Stimulated activated CD8-positive, alpha-beta memory T cell treated with anti-CD3 and anti-CD28 coated beads, Interleukin-12 subunit alpha, Interleukin-12 subunit beta, amount 100 ng/mL, for 24 hours (primary cell): Measurements from ENCODE around the gene TSPEAR.

Source experiments
- DNase-seq: peaks from one replicate; pipeline ENCODE4 v3.0.0-alpha.2; 2020; ENCODE audit errors: extremely low read depth

The TSPEAR gene

DNA sequence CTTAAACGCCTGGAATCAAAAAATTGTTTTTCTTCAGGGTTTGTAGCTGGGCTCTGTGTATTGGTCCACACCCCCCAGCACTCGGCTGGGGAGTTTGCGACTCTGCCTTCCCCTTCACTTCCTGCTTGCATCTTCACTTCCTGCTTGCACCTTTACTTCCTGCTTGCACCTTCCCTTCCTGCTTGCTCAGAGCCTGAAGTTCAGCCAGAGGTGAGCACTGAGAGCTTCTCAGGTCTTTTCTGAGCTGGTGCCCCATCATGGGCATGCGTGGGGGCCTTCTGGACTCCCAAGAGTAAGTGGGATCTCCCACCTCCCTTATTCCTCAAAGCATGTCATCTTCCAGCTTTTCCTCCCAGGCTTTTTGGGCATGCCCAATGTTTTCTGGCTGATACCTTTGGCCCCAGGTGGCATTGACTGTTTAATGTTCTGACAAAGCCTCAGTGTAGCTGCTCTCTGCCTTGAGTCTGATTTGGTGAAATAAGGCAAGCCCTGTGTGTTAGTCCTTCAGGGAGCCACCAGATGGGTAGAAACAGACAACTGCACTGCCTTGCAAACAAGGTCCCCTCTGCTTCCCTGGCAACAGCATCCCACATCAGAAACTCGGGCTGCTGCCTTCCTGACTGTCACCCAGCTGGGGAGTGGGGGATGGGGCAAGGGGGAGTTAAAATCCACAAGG, 163.6 kb downstream of the TSPEAR start:
- DNase-seq = no peak

DNA sequence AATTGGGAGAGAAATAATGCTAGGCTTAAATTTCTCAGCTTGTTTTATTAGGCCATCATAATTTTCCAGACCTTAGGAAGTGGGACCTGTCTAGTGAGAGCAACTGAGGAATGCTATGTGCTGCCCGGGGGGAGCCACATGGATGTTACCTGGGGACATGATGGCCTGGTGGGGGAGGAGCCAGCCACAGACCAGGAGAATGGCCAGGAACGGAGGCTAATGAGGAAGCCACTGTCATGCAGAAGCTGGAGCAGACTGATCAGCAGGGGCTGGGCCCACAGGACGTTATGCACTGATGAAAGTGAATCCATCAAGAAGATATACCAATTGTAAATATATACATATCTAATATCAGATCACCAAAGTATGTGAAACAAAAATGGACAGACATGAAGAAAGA, 166.8 kb downstream of the TSPEAR start:
- DNase-seq = no peak

DNA sequence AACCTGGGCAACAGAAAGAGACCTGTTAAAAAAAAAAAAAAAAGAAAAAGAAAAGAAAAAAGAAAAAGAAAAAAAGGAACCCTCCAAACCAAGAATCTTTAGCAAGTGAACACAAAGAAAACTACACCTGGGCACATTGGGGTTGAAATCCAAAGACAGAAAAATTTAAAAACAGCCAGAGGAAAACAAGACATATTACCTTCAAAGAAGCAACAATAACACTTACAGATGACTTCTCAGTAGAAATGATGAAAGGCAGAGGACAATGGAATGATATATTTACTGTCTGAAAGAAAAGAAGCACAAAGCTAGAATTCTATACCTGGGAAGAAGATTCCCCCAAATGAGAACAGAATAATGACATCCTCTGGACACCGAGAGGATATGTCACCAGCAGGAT, 168.7 kb downstream of the TSPEAR start:
- no peak for DNase-seq

GRCh38 chr21:44540741-44541288, 170.6 kb downstream of the TSPEAR start:
- no peak for DNase-seq

GRCh38 chr21:44539991-44540666, 171.2 kb downstream of the TSPEAR start, which contains the start of gene KRTAP10-1:
Gene KRTAP10-1, minus strand, starts transcription at chr21:44540195. Its CDS starts 45 bp downstream, at chr21:44540150.
- DNase-seq = no peak

GRCh38 chr21:44539046-44539445, 172.3 kb downstream of the TSPEAR start:
- no peak for DNase-seq

DNA sequence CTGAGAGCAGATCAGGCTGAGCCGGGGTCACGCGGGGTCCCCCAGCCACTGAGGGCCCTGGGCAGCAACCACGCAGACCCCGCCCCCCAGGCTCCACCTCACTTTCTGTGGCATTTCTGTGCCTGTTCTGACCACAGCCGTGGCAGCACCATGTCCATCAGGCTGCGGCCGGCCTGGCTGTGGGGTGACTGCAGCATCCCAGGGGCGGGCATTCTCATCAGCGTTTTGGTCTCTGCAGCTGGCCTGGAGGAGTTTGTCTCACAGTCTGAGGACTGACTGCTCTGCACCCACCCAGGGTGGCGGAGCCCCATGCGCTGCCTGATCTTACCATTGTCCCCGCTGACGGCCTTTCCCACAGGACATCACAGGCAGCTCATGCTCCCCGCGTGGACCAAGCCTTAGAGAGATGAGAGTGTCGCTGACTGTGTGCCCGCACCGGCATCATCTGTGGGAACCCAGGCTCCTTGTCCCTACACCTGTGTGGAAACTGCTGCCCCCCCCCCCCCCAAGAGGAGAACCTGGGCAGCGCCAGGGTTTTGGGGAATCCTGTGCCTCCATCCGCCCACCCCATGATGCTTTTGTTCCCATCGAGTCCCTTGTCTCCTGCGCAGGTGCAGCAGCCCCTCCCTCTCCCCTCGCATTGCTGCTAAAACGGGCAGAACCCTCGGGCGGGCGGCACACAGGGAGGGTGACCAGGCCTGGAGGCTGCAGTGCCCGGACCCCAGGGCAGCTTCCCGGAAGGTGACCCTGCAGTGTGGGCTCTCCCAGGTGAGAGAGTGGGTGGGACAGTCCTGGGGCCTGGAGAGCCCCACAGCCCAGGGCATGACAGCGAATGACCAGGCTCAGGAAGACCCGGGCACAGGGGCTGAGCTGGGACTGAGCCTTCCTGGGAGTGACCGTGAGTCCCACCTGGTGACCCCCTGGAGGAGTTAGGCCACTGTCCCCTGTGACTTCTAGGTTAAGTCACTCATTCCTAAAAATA, 173.2 kb downstream of the TSPEAR start:
- no peak for DNase-seq

GRCh38 chr21:44535963-44536362, 175.4 kb downstream of the TSPEAR start:
- no peak for DNase-seq

- no peak for DNase-seq
Measured at GRCh38 chr21:44534688-44535087, 176.7 kb downstream of the TSPEAR start.

- DNase-seq = no peak
Measured at GRCh38 chr21:44533891-44534627, 177.3 kb downstream of the TSPEAR start.

- no peak for DNase-seq
Measured at GRCh38 chr21:44533121-44533890, 178.1 kb downstream of the TSPEAR start.

DNA sequence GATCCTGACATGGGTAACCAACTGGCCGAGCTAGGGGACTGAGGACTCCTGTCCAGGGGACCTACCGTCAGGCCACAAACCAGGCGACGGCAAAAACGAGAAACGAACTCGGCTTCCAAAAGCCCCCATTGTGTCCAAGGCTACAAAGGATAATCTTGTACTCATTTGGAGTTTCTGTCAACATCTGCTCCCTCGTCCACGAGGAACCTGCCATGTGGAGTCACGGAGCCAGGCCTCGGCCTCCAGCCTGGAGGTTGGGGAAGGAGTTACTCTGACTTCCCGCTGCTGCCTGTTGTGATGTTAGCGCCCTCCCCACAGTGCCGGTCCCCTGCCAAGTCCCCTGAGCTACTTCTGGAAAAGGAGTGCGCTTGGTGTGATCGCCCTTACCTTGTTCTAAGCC, 178.7 kb downstream of the TSPEAR start:
- DNase-seq = no peak

- DNase-seq = no peak
Measured at GRCh38 chr21:44531606-44532564, 179.5 kb downstream of the TSPEAR start.

DNA sequence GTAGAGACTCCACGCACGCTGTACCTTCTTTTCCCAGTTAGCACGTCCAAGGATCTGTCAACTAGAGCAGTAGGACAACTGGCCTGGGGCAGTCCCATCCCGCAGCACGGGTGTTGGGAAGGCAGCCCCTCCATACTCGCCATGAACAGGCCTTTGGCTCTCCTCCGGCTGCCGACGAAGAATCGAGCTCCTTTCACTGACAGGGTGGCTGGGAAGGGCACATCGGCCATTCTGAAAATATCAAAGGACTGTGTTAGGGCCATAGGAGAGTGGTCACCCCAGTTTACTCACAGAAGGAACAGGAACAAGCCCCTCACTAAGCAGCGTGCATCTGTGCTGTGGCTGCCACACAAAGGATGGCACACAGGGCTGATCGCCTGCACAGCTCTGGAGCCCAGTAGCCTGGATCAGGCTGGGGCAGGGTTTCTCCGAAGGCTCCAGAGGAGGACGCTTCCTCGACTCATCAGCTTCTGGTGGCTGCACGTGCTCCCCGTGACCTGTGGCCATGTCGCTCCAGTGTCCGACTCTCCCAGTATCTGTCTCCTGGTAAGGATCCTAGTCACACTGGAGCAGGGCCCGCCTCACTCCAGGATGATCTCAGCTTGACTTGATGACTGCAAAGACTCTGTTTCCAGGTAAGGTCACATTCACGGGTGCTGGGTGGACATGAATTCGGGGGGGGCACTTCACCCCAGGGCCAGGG, 180.3 kb downstream of the TSPEAR start:
- no peak for DNase-seq

GRCh38 chr21:44530221-44530902, 181.0 kb downstream of the TSPEAR start:
- DNase-seq = no peak

DNA sequence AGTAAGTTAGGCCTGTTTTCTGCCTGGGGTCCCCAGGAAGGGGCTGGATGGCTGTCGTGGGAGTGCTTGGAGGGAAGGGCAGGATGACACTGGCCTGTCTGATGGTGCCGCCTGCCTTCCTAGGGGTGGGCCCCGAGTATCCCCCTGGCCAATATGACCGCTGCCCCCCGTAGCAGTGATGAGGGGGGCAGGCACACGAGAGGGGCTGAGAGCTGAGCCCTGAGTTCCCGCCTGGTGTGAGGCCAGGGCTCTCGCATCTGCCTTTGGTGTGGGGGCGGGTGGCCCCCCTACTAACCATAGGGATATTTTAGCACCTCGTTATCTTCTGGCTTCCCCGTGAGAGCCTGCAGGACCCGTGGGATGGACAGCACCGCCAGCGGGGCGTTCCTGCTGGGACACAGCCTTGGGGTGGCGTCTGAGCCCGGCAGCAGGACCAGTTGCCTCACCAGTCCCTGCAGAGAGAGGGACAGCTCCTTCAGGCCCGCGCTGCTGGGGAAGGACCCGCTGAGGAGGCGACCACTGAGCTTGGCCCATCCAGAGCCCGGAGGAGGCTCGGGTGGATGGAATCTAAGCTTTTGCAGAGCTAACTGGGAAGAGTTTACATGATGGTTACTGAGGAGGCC, 181.8 kb downstream of the TSPEAR start:
- DNase-seq = no peak

DNA sequence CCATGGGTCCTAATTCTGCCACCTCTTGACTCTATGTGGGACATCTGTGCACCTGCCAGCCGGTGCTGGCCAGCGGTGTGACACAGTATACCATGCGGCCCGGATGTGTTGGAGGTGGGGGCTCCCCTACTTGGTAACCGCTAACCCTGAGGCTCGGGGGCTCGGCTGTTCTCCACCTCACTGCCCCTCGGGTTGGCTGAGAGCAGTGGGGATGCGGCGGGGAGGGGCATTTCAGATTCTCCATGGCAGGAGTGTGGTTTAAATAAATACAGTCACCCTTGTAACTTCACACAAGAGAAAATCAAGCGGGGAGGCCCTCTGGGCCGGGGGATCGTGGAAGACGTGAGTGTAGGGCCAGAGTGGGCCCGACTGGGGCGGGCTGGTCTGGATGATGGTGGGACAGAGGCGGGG, 182.4 kb downstream of the TSPEAR start:
- DNase-seq = no peak

GRCh38 chr21:44528634-44528995, 182.8 kb downstream of the TSPEAR start:
- DNase-seq = no peak
